Activated CD4-positive, alpha-beta memory T cell treated with anti-CD3 and anti-CD28 coated beads for 36 hours (primary cell): ENCODE data around the gene ITK. TPM values are rescaled to one million over a fixed set of nuclear protein-coding genes. Genes with fewer than 3 reads are reported as not detected.

Experiments used
- CTCF ChIA-PET: fragments of 350-600 bp; sonication (Branson Sonifier 250); formaldehyde crosslinking; loops from one replicate; lab custom pipeline; 2021; ENCODE audit warnings: antibody characterized with exemption, inconsistent platforms; lab: Charles Lee
- POLR2A ChIA-PET: fragments of 350-600 bp; sonication (Branson Sonifier 250); formaldehyde crosslinking; loops from one replicate; lab custom pipeline; 2021; ENCODE audit warnings: antibody characterized with exemption; lab: Charles Lee
- DNase-seq: peaks from one replicate; pipeline ENCODE4 v3.0.0-alpha.2; 2020
- H3K27ac Mint-ChIP-seq: one replicate; pipeline ENCODE4 v1.8.0; 2021; ENCODE audit warnings: mixed read lengths
- H3K27me3 Mint-ChIP-seq: one replicate; pipeline ENCODE4 v1.8.0; 2021; ENCODE audit warnings: mixed read lengths
- H3K36me3 Mint-ChIP-seq: one replicate; pipeline ENCODE4 v1.8.0; 2021; ENCODE audit warnings: mixed read lengths
- H3K4me1 Mint-ChIP-seq: one replicate; pipeline ENCODE4 v1.8.0; 2021; ENCODE audit warnings: low read depth, mixed read lengths
- H3K4me3 Mint-ChIP-seq: one replicate; pipeline ENCODE4 v1.8.0; 2021; ENCODE audit warnings: mild to moderate bottlenecking, mixed read lengths
- H3K9me3 Mint-ChIP-seq: one replicate; pipeline ENCODE4 v1.8.0; 2021; ENCODE audit warnings: mixed read lengths
- intact Hi-C: fragments of 100-400 bp; cut with micrococcal nuclease; formaldehyde crosslinking; loops from one replicate; pipeline ENCODE4 v1.15.1; 2023
- total RNA-seq, 2 experiments: library from RNA; stranded (reverse); gene quantifications; one replicate each; pipeline ENCODE4 v1.2.3, GENCODE V29; 2021

ITK gene
- total RNA-seq, 2 experiments from 2014 or later = 236 to 240 TPM

- Mint-ChIP-seq H3K36me3 (peaks cover 92% of the 10 kb centered on the region), H3K9me3 (no peaks in the 10 kb centered on the region), H3K4me3 (no peak overlapping the region), H3K27me3 (no peaks in the 10 kb centered on the region), H3K27ac (peak overlapping the region; percentile 89), H3K4me1 (peaks cover 89% of the 10 kb centered on the region)
- no peak for DNase-seq
- CTCF ChIA-PET = interaction anchor here (1.3 kb wide), 1 partner anchor 20 kb away, joined by 4 read pairs; no protein-coding TSS in a partner anchor
- intact Hi-C loops = loop anchor here (1.0 kb wide), 1 partner anchor 10 kb away; no protein-coding TSS in a partner anchor
- POLR2A ChIA-PET = interaction anchor here (0.7 to 1.4 kb wide), 3 partner anchors 26 to 1962 kb away, joined by 3 read pairs; no protein-coding TSS in a partner anchor
These were observed 65.2 kb downstream of the ITK start for GRCh38 chr5:157245886-157246285.

- Mint-ChIP-seq H3K27ac (peak overlapping the region; percentile 89), H3K4me3 (peak overlapping the region; percentile 6), H3K36me3 (peaks cover 90% of the 10 kb centered on the region), H3K9me3 (no peaks in the 10 kb centered on the region), H3K4me1 (peaks cover 91% of the 10 kb centered on the region), H3K27me3 (no peaks in the 10 kb centered on the region)
- ChIA-PET POLR2A (interaction anchor here (0.9 to 1.5 kb wide), 7 partner anchors 11 to 92 kb away, joined by 3 to 5 read pairs (median 5); no protein-coding TSS in a partner anchor), CTCF (interaction anchor here (0.6 to 1.5 kb wide), 5 partner anchors 16 to 244 kb away, joined by 3 to 4 read pairs (median 3); no protein-coding TSS in a partner anchor)
- intact Hi-C loops = loop anchor here (1.0 kb wide), 3 partner anchors 24 to 75 kb away; no protein-coding TSS in a partner anchor
- DNase-seq = peak; percentile 79
These were observed 66.6 kb downstream of the ITK start for GRCh38 chr5:157247267-157247666.

- Mint-ChIP-seq H3K9me3 (no peaks in the 10 kb centered on the region), H3K36me3 (peaks cover 90% of the 10 kb centered on the region), H3K4me3 (peak overlapping the region; percentile 19), H3K27ac (peak overlapping the region; percentile 89), H3K4me1 (peaks cover 95% of the 10 kb centered on the region), H3K27me3 (no peaks in the 10 kb centered on the region)
- POLR2A ChIA-PET = interaction anchor here (0.6 to 1.6 kb wide), 3 partner anchors 11 to 60 kb away, joined by 3 to 5 read pairs (median 4); no protein-coding TSS in a partner anchor
- CTCF ChIA-PET = interaction anchor here (1.1 to 1.4 kb wide), 3 partner anchors 11 to 117 kb away, joined by 3 to 11 read pairs (median 5); no protein-coding TSS in a partner anchor
- peak; percentile 65 for DNase-seq
- intact Hi-C loops = no loop called here
These were observed 68.3 kb downstream of the ITK start for GRCh38 chr5:157248821-157249470.

GRCh38 chr5:157252711-157253465, 72.2 kb downstream of the ITK start:
- Mint-ChIP-seq H3K27me3 (no peaks in the 10 kb centered on the region), H3K36me3 (peaks cover 79% of the 10 kb centered on the region), H3K27ac (peak overlapping the region; percentile 96), H3K4me1 (peaks cover 96% of the 10 kb centered on the region), H3K9me3 (no peaks in the 10 kb centered on the region), H3K4me3 (peak overlapping the region; percentile 39)
- DNase-seq = peak; percentile 83
- CTCF ChIA-PET = interaction anchor here (0.6 to 3.3 kb wide), 22 partner anchors 10 to 104 kb away, joined by 3 to 29 read pairs (median 6); partner anchors contain the start of gene CYFIP2
- intact Hi-C loops = loop anchor here (1.0 to 10.0 kb wide), 8 partner anchors 8 to 292 kb away; partner anchors contain the start of gene MED7
- POLR2A ChIA-PET = interaction anchor here (0.6 to 3.1 kb wide), 18 partner anchors 10 to 110 kb away, joined by 3 to 22 read pairs (median 5); partner anchors contain the start of genes CYFIP2, ITK and MED7

- H3K36me3 Mint-ChIP-seq = peaks cover 73% of the 10 kb centered on the region
- ChIA-PET POLR2A (interaction anchor here (0.7 to 3.1 kb wide), 12 partner anchors 11 to 98 kb away, joined by 3 to 22 read pairs (median 6); partner anchors contain the start of genes CYFIP2 and ITK), CTCF (interaction anchor here (0.7 to 3.3 kb wide), 21 partner anchors 9 to 105 kb away, joined by 3 to 29 read pairs (median 7); partner anchors contain the start of gene CYFIP2)
- peaks cover 92% of the 10 kb centered on the region for H3K4me1 Mint-ChIP-seq
- peak overlapping the region; percentile 39 for H3K4me3 Mint-ChIP-seq
- H3K27me3 Mint-ChIP-seq = no peaks in the 10 kb centered on the region
- no peaks in the 10 kb centered on the region for H3K9me3 Mint-ChIP-seq
- peak overlapping the region; percentile 96 for H3K27ac Mint-ChIP-seq
- intact Hi-C loops = loop anchor here (1.0 to 10.0 kb wide), 8 partner anchors 8 to 291 kb away; partner anchors contain the start of gene MED7
- DNase-seq = no peak
These were observed 72.9 kb downstream of the ITK start for GRCh38 chr5:157253547-157253946.

- Mint-ChIP-seq H3K27me3 (no peaks in the 10 kb centered on the region), H3K27ac (no peak overlapping the region), H3K36me3 (peaks cover 29% of the 10 kb centered on the region), H3K4me1 (peaks cover 78% of the 10 kb centered on the region), H3K9me3 (peaks cover 2% of the 10 kb centered on the region), H3K4me3 (no peak overlapping the region)
- DNase-seq = no peak
- ChIA-PET POLR2A (interaction anchor here (2.3 to 2.7 kb wide), 2 partner anchors 9 to 14 kb away, joined by 5 to 7 read pairs; no protein-coding TSS in a partner anchor), CTCF (no interaction called here)
- intact Hi-C loops = loop anchor here (2.0 to 10.0 kb wide), 2 partner anchors 92 to 286 kb away; no protein-coding TSS in a partner anchor
These were observed 77.8 kb downstream of the ITK start for GRCh38 chr5:157258450-157258849.

GRCh38 chr5:157259699-157260098, 79.1 kb downstream of the ITK start:
- Mint-ChIP-seq H3K4me1 (peaks cover 76% of the 10 kb centered on the region), H3K9me3 (peaks cover 2% of the 10 kb centered on the region), H3K27me3 (no peaks in the 10 kb centered on the region), H3K27ac (no peak overlapping the region), H3K4me3 (no peak overlapping the region), H3K36me3 (peaks cover 18% of the 10 kb centered on the region)
- no peak for DNase-seq
- CTCF ChIA-PET = interaction anchor here (1.0 to 1.2 kb wide), 5 partner anchors 10 to 105 kb away, joined by 3 to 5 read pairs (median 3); no protein-coding TSS in a partner anchor
- POLR2A ChIA-PET = interaction anchor here (0.7 to 1.3 kb wide), 3 partner anchors 10 to 34 kb away, joined by 3 to 4 read pairs (median 3); no protein-coding TSS in a partner anchor
- intact Hi-C loops = loop anchor here (2.0 to 10.0 kb wide), 2 partner anchors 91 to 285 kb away; no protein-coding TSS in a partner anchor

- Mint-ChIP-seq H3K9me3 (peaks cover 2% of the 10 kb centered on the region), H3K36me3 (peaks cover 21% of the 10 kb centered on the region), H3K4me1 (peaks cover 69% of the 10 kb centered on the region), H3K4me3 (no peak overlapping the region), H3K27me3 (no peaks in the 10 kb centered on the region), H3K27ac (no peak overlapping the region)
- no peak for DNase-seq
- ChIA-PET CTCF (interaction anchor here (0.9 to 3.1 kb wide), 8 partner anchors 11 to 114 kb away, joined by 3 to 11 read pairs (median 4); no protein-coding TSS in a partner anchor), POLR2A (interaction anchor here (0.5 to 3.6 kb wide), 4 partner anchors 9 to 333 kb away, joined by 3 to 18 read pairs (median 9); no protein-coding TSS in a partner anchor)
- intact Hi-C loops = no loop called here
These were observed 83.0 kb downstream of the ITK start for GRCh38 chr5:157263496-157264090.

- CTCF ChIA-PET = interaction anchor here (0.6 to 4.8 kb wide), 4 partner anchors 7 to 117 kb away, joined by 3 to 28 read pairs (median 4); no protein-coding TSS in a partner anchor
- H3K27me3 Mint-ChIP-seq = no peaks in the 10 kb centered on the region
- intact Hi-C loops = loop anchor here (1.0 to 5.0 kb wide), 2 partner anchors 9 to 467 kb away; partner anchors contain the start of gene THG1L
- POLR2A ChIA-PET = interaction anchor here (0.6 to 3.6 kb wide), 6 partner anchors 10 to 80 kb away, joined by 3 to 18 read pairs (median 4); no protein-coding TSS in a partner anchor
- H3K4me3 Mint-ChIP-seq = peak within 1 kb of the TSS; percentile 96
- H3K27ac Mint-ChIP-seq = peak within 1 kb of the TSS; percentile 95
- peaks cover 32% of the 10 kb centered on the region for H3K36me3 Mint-ChIP-seq
- H3K4me1 Mint-ChIP-seq = peaks cover 70% of the 10 kb centered on the region
- H3K9me3 Mint-ChIP-seq = peaks cover 2% of the 10 kb centered on the region
- peak; percentile 91 for DNase-seq
These were observed 85.2 kb downstream of the ITK start, which contains the start of gene CYFIP2 for GRCh38 chr5:157265714-157266285. CYFIP2 (plus strand) TSS chr5:157266123; CDS start chr5:157285362, 19,239 bp downstream.
